ENCODE measurements around the gene DHRS4L2. TPM values are rescaled to one million over a fixed set of nuclear protein-coding genes. Genes with fewer than 3 reads are reported as not detected.

The DHRS4L2 gene
- total RNA-seq, result 9.3 and 12.0 TPM in 2 replicates

DNA sequence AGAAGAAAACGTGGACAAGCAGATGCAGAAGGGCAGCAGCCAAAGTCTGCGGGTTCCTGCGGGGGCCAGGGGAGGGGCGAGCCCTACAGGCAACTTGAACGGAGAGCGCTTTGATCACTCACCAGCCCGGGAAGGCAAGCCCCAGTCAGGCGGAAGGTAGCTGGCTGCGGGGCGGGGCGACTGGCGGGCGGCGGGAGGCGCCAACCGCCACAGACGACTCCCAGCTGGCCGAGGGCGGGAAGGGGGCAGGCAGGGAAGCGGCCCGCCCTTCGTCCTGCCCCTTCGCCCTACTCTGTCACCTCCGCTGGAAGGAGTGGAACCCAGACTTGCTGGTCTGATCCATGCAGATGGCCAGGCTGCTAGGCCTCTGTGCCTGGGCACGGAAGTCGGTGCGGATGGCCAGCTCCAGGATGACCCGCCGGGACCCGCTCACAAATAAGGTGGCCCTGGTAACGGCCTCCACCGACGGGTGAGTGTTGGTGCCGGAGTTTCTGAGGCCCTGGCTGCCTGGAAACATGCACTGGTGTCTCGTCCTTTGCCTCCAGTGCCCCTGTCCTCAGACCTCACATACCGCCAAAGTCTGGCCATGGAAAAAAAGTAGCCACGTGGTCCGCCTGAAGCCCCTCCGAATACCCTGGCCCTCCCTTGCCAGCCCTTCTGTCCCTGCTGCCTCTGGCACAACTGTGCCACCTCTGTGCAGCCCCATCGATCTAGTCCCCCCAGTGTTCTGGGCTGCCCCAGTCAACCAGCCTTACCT, at the start of gene DHRS4L2:
TSS of gene DHRS4L2 (plus strand) at position 323 of the 757 bp plus-strand sequence. CDS start at position 342, 19 bp downstream.

DNA sequence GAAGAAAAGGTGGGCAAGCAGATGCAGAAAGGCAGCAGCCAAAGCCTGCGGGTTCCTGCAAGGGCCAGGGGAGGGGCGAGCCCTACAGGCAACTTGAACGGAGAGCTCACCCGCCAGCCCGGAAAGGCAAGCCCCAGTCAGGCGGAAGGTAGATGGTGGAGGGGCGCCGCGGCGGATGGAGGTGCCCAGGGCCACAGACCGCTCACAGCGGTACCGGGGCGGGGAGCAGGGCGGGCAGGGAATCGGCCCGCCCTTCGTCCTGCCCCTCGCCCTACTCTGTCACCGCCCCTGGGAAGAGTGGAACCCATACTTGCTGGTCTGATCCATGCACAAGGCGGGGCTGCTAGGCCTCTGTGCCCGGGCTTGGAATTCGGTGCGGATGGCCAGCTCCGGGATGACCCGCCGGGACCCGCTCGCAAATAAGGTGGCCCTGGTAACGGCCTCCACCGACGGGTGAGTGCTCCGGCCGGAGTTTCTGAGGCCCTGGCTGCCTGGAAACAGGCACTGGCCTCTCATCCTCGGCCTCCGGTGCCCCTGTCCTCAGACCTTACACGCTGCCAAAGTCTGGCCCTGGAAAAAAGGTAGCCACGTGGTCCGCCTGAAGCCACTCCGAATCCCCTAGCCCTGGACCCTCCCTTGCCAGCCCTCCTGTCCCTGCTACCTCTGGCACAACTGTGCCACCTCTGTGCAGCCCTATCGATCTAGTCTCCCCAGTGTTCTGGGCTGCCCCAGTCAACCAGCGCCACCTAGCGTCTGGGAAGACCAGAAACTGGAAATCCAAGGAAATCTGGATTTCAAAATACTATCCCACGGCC, 35.1 kb upstream of the DHRS4L2 start, which contains the start of gene DHRS4:
TSS of gene DHRS4 (plus strand) at position 307 of the 815 bp plus-strand sequence. CDS start at position 326, 19 bp downstream.

DNA sequence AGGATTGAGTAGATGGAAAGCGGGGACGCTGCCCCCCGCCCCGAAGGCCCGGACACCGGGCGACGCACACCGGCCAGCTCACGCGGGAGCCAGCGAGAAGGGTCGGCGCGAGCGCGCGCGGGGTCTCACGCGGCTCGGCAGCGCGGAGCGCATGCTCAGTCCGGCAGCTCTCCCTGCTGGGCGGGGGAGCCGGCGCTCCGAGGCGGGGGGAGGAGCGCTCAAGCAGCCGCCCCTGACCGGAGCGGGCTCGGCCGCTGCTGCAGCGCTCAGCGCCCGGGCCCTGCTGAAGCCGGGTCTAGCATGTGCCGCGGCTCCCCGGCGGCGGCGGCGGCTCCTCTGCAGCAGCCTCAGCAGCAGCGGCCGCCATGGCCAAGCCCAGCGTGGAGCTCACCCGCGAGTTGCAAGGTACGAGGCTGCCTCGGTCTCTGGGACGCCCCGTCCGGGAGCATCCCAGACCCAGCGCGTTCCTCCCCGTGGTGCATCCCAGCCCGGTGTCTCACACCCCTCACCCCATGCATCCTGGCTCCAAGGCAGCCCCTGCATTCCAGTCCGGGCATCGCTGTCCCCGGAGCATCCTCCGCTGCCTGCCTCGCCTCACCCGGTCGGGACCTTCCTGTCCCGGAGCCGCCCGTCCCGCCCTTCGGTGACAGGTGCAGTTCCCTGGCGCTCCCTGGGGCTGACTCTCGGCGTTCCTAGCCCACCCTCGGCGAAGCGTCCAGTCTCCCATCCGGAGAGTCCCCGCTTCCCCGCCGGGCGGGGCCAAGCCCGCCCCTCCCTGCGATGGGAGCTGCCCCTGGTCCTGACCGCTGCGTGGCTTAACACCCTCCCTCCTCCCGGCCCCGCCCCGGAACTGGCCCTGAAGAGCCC, 63.3 kb downstream of the DHRS4L2 start, which contains the start of gene CARMIL3:
TSS of gene CARMIL3 (plus strand) at position 221 of the 867 bp plus-strand sequence. CDS start at position 366, 145 bp downstream.

Other genes with a start within 250 kb of the DHRS4L2 start
- gene DHRS4, start 35.2 kb upstream of the DHRS4L2 start, total RNA-seq, result 26.1 and 32.0 TPM in 2 replicates
- gene CARMIL3, start 63.1 kb downstream of the DHRS4L2 start, total RNA-seq, result 0.22 and 0.52 TPM in 2 replicates
- under 0.01 TPM in 1 of 2 replicates, not detected in the other for gene CPNE6, start 82.6 kb downstream of the DHRS4L2 start, total RNA-seq
- 26.2 and 33.6 TPM in 2 replicates for gene PCK2, start 105.4 kb downstream of the DHRS4L2 start, total RNA-seq
- 53.7 and 56.6 TPM in 2 replicates for gene DCAF11, start 125.8 kb downstream of the DHRS4L2 start, total RNA-seq
- 0.76 and 1.4 TPM in 2 replicates for gene NRL, start 126.0 kb downstream of the DHRS4L2 start, total RNA-seq
- gene FITM1, start 141.7 kb downstream of the DHRS4L2 start, total RNA-seq, result 0.26 and 0.32 TPM in 2 replicates
- 104 and 119 TPM in 2 replicates for gene PSME1, start 147.3 kb downstream of the DHRS4L2 start, total RNA-seq
- 9.5 and 11.9 TPM in 2 replicates for gene EMC9, start 152.7 kb downstream of the DHRS4L2 start, total RNA-seq
- gene PSME2, start 157.7 kb downstream of the DHRS4L2 start, total RNA-seq, result 73.3 and 80.2 TPM in 2 replicates
- 28.9 and 37.8 TPM in 2 replicates for gene RNF31, start 158.6 kb downstream of the DHRS4L2 start, total RNA-seq
- gene IRF9, start 172.3 kb downstream of the DHRS4L2 start, total RNA-seq, result 76.1 and 78.0 TPM in 2 replicates
- gene REC8, start 183.2 kb downstream of the DHRS4L2 start, total RNA-seq, result 1.3 and 1.8 TPM in 2 replicates
- gene IPO4, start 199.9 kb downstream of the DHRS4L2 start, total RNA-seq, result 33.1 and 35.9 TPM in 2 replicates
- 71.9 and 83.6 TPM in 2 replicates for gene TM9SF1, start 206.5 kb downstream of the DHRS4L2 start, total RNA-seq
- gene TSSK4, start 216.8 kb downstream of the DHRS4L2 start, total RNA-seq, result 0.13 and 0.43 TPM in 2 replicates
- 35.3 and 35.8 TPM in 2 replicates for gene CHMP4A, start 224.6 kb downstream of the DHRS4L2 start, total RNA-seq
- 18.8 and 21.6 TPM in 2 replicates for gene MDP1, start 227.1 kb downstream of the DHRS4L2 start, total RNA-seq
- gene NEDD8, start 243.4 kb downstream of the DHRS4L2 start, total RNA-seq, result 104 and 115 TPM in 2 replicates
- 80.2 and 87.7 TPM in 2 replicates for gene GMPR2, start 244.0 kb downstream of the DHRS4L2 start, total RNA-seq

All from articular chondrocyte of knee joint (primary cell).